Spleen (tissue), 11 donors: Measurements from ENCODE around the gene HACD2. TPM values are rescaled to one million over a fixed set of nuclear protein-coding genes. Genes with fewer than 3 reads are reported as not detected.
A peak's percentile ranks its signal among the peaks of the same experiment; 100 is the strongest.

Experiments
- DNase-seq: peaks from one replicate; pipeline ENCODE4 v3.0.0-alpha.2; 2020
- H3K27ac ChIP-seq, 8 donors: fragments of 200-600 bp; sonication (generic) in 7 of 8; 1 replicate in 4 of 8; 2 replicates in 4 of 8; pipeline versions ENCODE4 v1.5.0 to v1.8.0; 2016 to 2021; ENCODE audit warnings: inconsistent platforms in 4 of 8, mild to moderate bottlenecking in 4 of 8, moderate library complexity in 1 of 8
- H3K27me3 ChIP-seq, 7 donors: fragments of 200-600 bp; sonication (generic) in 6 of 7; replicated peaks in 1 of 7; 1 replicate in 4 of 7; 2 replicates in 3 of 7; pipeline versions ENCODE4 v1.5.0 to v1.8.0; 2016 to 2021; ENCODE audit warnings: inconsistent platforms in 3 of 7, mild to moderate bottlenecking in 1 of 7
- H3K36me3 ChIP-seq, 6 donors: fragments of 200-600 bp; sonication (generic) in 5 of 6; 1 replicate in 4 of 6; 2 replicates in 2 of 6; pipeline versions ENCODE4 v1.5.0 to v1.8.0; 2016 to 2021; ENCODE audit warnings: inconsistent platforms in 2 of 6
- H3K4me1 ChIP-seq, 6 donors: fragments of 200-600 bp; sonication (generic) in 5 of 6; 1 replicate in 3 of 6; 2 replicates in 3 of 6; pipeline versions ENCODE4 v1.5.0 to v1.8.0; 2016 to 2021; ENCODE audit warnings: inconsistent platforms in 3 of 6
- H3K4me3 ChIP-seq, 8 donors: fragments of 200-600 bp; sonication (generic) in 7 of 8; 1 replicate in 4 of 8; 2 replicates in 4 of 8; pipeline versions ENCODE4 v1.5.0 to v1.8.0; 2016 to 2021; ENCODE audit warnings: inconsistent platforms in 4 of 8, mild to moderate bottlenecking in 4 of 8, moderate library complexity in 2 of 8
- H3K9me3 ChIP-seq, 8 donors: fragments of 200-600 bp; sonication (generic) in 7 of 8; 1 replicate in 4 of 8; 2 replicates in 4 of 8; pipeline versions ENCODE4 v1.5.0 to v1.8.0; 2016 to 2021; ENCODE audit warnings: inconsistent platforms in 4 of 8
- POLR2A ChIP-seq, 3 donors: fragments of 450-650 bp; IDR thresholded peaks; one replicate each; pipeline ENCODE4 v1.5.1; 2017; ENCODE audit warnings: antibody characterized with exemption in 3 of 3, mild to moderate bottlenecking in 1 of 3
- POLR2AphosphoS5 ChIP-seq, 3 donors: sonication (generic); formaldehyde crosslinking; IDR thresholded peaks; one replicate each; pipeline ENCODE4 v1.5.1; 2017; ENCODE audit warnings: antibody characterized with exemption in 3 of 3
- WGBS, 5 donors: extraction: QIAGEN DNeasy Blood & Tissue Kit in 3 of 5; methylation state at CpG; one replicate each; pipeline versions ENCODE4 v1.1.5 to v1.1.7; 2013 to 2018; 5-methylcytosine and 5-hydroxymethylcytosine counted together
- intact Hi-C: fragments of 100-400 bp; cut with DNase I; formaldehyde crosslinking; loops from one replicate; pipeline ENCODE4 v1.15.0; 2023; ENCODE audit warnings: low total_unique reads
- polyA plus RNA-seq, 3 donors: library from polyadenylated mRNA; stranded (reverse); fragments of 200-250 nt; gene quantifications; one replicate each; pipeline ENCODE4 v1.2.1, GENCODE V29; 2013
- total RNA-seq, 7 donors: library from RNA; depleted of rRNA in 3 of 7; stranded (reverse); fragments of >200 nt in 3 of 7; fragmentation: NEBNext Ultra II Directional in 4 of 7; extraction: Animal tissue kit (Norgen Biotek cat#: 25700) in 4 of 7; gene quantifications; one replicate each; pipeline versions ENCODE4 v1.1.0 to v1.2.1, GENCODE V29; 2016 to 2021
- TF ChIP-seq, protein P1 (sequence below), 11 experiments: fragments of 200-600 bp in 7 of 11; fragments of 450-650 bp in 4 of 11; sonication (generic) in 4 of 11; IDR thresholded peaks in 8 of 11; conservative IDR thresholded peaks in 3 of 11; 1 replicate in 7 of 11; 2 replicates in 4 of 11; pipeline versions ENCODE4 v1.4.0 to v1.8.0; 2016 to 2021; ENCODE audit warnings: antibody characterized with exemption in 11 of 11, inconsistent platforms in 4 of 11, mild to moderate bottlenecking in 1 of 11
- donor health status: healthy with polysubstance abuse.
- donor health status: DM: no; HTN: no; CAD: no; lungs with moderate emphysema.
- donor health status: DM: no; HTN: no; CAD: no.
- donor health status: Bipolar disorder and iron deficiency.
- donor health status: healthy.
- donor health status: DM: no; HTN: no; CAD: no.
- donor health status: DM: yes; HTN: yes; CAD: no.

The HACD2 gene
- total and polyA plus RNA-seq, 10 donors, result 6.0 to 26.6 (median 18.9) TPM

DNA sequence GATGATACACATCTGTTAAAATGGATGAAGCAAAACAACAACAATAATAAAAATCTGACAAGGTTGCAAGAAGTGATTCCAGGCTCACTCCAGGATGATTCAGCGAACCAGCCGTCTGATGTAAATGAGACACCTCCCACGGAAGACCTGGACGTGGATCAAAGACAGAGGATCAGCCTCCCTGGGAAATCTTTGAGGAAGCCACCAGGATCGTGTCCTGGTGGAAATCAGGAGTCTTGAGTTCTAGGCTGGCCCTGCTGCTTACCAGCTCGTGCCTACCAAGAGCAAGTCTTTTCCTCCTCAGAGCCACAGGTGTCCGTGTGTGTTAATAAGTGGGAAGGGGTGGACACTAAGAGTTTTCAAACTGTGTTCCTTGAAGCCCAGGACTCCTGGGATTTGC, 120.6 kb downstream of the HACD2 start:
- intact Hi-C loops, result no loop called here
- DNase-seq, result no peak
- TF ChIP-seq POLR2A (IDR thresholded peaks at IDR 0.05) (no peak), POLR2AphosphoS5 (IDR thresholded peaks at IDR 0.05) (no peak)
- TF ChIP-seq, protein P1, sequence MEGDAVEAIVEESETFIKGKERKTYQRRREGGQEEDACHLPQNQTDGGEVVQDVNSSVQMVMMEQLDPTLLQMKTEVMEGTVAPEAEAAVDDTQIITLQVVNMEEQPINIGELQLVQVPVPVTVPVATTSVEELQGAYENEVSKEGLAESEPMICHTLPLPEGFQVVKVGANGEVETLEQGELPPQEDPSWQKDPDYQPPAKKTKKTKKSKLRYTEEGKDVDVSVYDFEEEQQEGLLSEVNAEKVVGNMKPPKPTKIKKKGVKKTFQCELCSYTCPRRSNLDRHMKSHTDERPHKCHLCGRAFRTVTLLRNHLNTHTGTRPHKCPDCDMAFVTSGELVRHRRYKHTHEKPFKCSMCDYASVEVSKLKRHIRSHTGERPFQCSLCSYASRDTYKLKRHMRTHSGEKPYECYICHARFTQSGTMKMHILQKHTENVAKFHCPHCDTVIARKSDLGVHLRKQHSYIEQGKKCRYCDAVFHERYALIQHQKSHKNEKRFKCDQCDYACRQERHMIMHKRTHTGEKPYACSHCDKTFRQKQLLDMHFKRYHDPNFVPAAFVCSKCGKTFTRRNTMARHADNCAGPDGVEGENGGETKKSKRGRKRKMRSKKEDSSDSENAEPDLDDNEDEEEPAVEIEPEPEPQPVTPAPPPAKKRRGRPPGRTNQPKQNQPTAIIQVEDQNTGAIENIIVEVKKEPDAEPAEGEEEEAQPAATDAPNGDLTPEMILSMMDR (IDR thresholded peaks at IDR 0.05 in 8 of 11, conservative IDR thresholded peaks at IDR 0.05 in 3 of 11), result no peak
- Histone ChIP-seq H3K27ac (no peak overlapping the region), H3K4me3 (no peak overlapping the region), H3K36me3 (no peaks in the 10 kb centered on the region), H3K4me1 (no peaks in the 10 kb centered on the region), H3K9me3 (peaks cover 0 to 2% (median 0%) of the 10 kb centered on the region in 8 donors), H3K27me3 (peaks cover 0 to 30% (median 0%) of the 10 kb centered on the region in 7 donors)
- 68 to 81% (median 74%) methylated on average over 7 of the region's 7 CpGs for WGBS, 5 donors

DNA sequence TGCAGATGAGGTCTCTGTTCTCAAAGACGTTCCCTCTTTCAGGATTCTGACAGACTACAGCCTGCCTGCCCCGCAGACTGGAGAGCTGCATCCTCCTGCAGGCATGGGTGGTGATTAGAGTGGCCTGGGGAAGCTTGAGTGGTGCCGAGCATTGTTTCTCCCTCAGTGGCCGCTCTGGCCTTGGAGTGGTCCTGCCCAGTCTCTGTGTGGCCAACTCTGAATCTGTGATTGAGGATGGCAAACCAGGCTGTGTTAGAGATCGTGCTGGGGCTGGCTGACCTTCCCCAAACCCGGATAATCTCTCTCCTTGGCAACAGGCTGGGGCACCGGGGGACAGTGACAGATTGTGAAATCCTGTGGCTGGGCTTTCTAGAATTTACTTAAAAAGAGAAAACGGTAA, 125.0 kb downstream of the HACD2 start:
- peaks cover 0 to 2% (median 0%) of the 10 kb centered on the region in 8 donors for H3K9me3 ChIP-seq
- H3K27me3 ChIP-seq, result peaks cover 0 to 52% (median 0%) of the 10 kb centered on the region in 7 donors
- no peak overlapping the region for H3K27ac ChIP-seq
- DNase-seq, result peak; percentile 58
- no peak overlapping the region for H3K4me3 ChIP-seq
- H3K4me1 ChIP-seq, result no peaks in the 10 kb centered on the region
- WGBS, 5 donors, result 26 to 44% (median 33%) methylated on average over 8 of the region's 8 CpGs
- TF ChIP-seq, protein P1 (IDR thresholded peaks at IDR 0.05 in 8 of 11, conservative IDR thresholded peaks at IDR 0.05 in 3 of 11), result no peak
- TF ChIP-seq POLR2AphosphoS5 (IDR thresholded peaks at IDR 0.05) (no peak), POLR2A (IDR thresholded peaks at IDR 0.05) (no peak)
- H3K36me3 ChIP-seq, result no peaks in the 10 kb centered on the region
- intact Hi-C loops, result no loop called here

DNA sequence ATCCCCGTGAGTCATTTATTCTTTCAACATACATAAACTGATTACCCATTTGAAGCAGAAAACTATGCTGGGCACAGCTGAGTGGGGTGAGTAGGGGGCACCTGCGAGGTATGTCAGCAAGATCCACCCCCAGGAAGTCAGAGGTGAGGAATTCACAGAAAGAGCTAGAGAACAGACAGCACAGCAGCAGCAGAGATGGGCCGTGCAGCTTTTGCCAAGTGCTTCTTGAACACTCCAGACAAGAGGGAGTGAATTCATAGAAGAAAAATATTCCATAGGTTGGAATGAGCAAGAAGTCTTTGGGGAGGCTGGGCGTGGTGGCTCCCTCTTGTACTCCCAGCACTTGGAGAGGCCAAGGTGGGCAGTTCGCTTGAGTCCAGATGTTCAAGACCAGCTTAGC, 126.6 kb downstream of the HACD2 start:
- peak; percentile 33 for DNase-seq
- intact Hi-C loops, result no loop called here
- peaks cover 0 to 52% (median 0%) of the 10 kb centered on the region in 7 donors for H3K27me3 ChIP-seq
- H3K27ac ChIP-seq, result no peak overlapping the region
- no peak for TF ChIP-seq POLR2A (IDR thresholded peaks at IDR 0.05)
- TF ChIP-seq, protein P1 (IDR thresholded peaks at IDR 0.05 in 8 of 11, conservative IDR thresholded peaks at IDR 0.05 in 3 of 11), result no peak
- no peak for TF ChIP-seq POLR2AphosphoS5 (IDR thresholded peaks at IDR 0.05)
- 76 to 86% (median 85%) methylated on average over 5 of the region's 5 CpGs for WGBS, 5 donors
- peaks cover 0 to 2% (median 0%) of the 10 kb centered on the region in 8 donors for H3K9me3 ChIP-seq
- no peak overlapping the region for H3K4me3 ChIP-seq
- H3K36me3 ChIP-seq, result no peaks in the 10 kb centered on the region
- H3K4me1 ChIP-seq, result no peaks in the 10 kb centered on the region

DNA sequence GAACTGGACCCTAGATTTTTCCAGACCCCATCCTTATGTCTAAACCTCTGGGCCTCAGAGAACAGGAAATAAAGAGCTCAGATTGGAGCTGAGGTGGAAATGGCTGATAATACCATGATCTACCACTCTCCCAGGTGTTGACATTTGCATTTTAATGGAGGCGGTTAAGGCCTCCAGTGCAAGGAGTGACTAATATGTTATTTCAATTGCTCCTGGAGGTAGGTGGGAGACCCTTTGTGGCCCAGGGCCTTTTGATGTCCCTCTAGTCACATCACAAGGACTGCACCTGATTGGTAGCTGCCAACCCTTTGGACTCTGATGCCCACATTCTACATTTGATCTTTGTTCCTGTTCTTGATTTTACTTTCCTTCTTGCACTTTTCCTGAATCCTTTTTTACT, 127.0 kb downstream of the HACD2 start:
- Histone ChIP-seq H3K9me3 (peaks cover 0 to 2% (median 0%) of the 10 kb centered on the region in 8 donors), H3K27ac (no peak overlapping the region), H3K4me1 (no peaks in the 10 kb centered on the region), H3K27me3 (peaks cover 0 to 56% (median 0%) of the 10 kb centered on the region in 7 donors), H3K36me3 (no peaks in the 10 kb centered on the region), H3K4me3 (no peak overlapping the region)
- TF ChIP-seq, protein P1 (IDR thresholded peaks at IDR 0.05 in 8 of 11, conservative IDR thresholded peaks at IDR 0.05 in 3 of 11), result no peak
- TF ChIP-seq POLR2AphosphoS5 (IDR thresholded peaks at IDR 0.05), result no peak
- intact Hi-C loops, result no loop called here
- no peak for DNase-seq
- 82 to 97% (median 93%) methylated on average over 1 of the region's 1 CpG for WGBS, 5 donors
